ENCODE data around the gene LIPI.
"Not testable (repeated sequence)": the region's sequence is repeated elsewhere in the genome, so short reads cannot be mapped to it uniquely, and the experiment has no call there.

Gene LIPI

GRCh38 chr21:14072761-14073535, 137.8 kb downstream of the LIPI start:
- DNase-seq: no peak

- no peak for DNase-seq
These were observed 138.6 kb downstream of the LIPI start for GRCh38 chr21:14071902-14072734.

DNA sequence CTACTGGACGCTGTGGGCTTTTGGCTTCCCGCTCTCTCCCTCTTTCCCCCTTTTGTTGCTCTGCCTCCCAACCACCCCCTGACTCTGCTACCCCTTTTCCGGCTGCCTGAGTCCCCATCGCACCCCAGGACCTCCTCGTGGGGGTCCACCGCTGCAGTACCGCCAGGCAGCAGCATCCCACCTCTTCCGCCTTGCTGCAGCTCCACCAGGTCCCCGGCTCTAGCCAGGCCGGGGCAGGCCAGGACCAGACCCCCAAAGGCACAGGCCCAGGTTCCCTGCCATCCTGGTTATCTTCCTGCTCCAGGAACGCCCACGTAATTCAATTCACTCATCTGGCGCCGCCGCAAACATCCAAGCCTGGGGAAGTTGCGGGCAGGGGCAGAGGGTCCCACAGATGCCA, 139.8 kb downstream of the LIPI start:
- DNase-seq: no peak

- no peak for DNase-seq
These were observed 140.5 kb downstream of the LIPI start for GRCh38 chr21:14070049-14070893.

- peak; percentile 19 for DNase-seq
These were observed 146.5 kb downstream of the LIPI start for GRCh38 chr21:14064296-14064645.

- DNase-seq: peak; percentile 33
These were observed 147.0 kb downstream of the LIPI start for GRCh38 chr21:14063620-14064295.

DNA sequence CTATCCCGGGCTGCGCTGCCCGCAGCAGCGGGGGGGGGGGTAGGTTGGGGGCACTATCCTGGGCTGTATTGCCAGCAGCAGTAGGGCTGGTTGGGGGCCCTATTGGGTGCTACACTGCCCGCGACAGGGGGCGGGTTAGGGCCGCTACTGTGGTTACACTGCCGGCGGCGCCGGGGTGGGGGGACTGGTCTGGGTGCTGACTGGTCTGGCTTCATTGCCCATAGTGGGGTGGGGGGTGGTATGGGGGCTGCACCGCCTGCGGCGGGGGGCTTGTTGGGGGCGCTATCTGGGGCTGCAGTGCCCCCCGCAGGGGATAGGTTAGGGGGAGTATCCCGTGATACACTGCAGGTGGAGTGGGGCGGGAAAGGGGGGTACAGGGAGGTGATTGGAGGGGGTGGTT, 148.1 kb downstream of the LIPI start:
- DNase-seq: not testable (repeated sequence)

- DNase-seq: not testable (repeated sequence)
These were observed 148.9 kb downstream of the LIPI start for GRCh38 chr21:14061820-14062219.

DNA sequence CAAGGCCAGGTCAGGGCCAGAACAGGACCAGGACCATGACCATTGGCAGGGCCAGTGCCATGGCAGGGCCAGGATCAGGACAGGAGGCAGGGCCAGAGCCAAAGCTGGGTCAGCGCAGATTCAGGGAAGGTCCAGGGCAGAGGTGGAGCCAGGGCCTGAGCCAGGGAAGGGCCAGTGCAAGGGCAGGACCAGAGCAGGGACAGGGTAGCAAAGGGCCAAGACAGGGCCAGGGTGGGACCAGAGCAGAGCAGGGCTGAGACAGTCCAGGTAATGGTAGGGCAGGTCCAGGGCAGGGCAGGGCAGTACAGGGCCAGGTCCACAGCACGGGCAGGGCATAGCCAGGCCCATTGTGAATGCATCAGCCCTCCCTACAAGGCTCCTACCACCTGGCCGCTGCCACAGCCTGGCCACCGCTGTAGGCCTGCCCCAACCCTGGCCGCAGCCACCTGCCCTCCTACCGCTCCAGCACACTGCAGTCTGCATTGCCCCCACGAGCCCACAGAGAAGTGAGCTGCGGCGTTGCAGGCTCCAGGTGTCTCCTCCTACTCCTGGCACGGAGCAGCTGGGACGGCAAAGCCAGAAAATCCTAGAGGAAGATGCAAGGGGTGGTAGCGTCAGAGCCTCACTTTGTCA, 151.6 kb downstream of the LIPI start:
- DNase-seq: not testable (repeated sequence)
